A673 (cell line): ENCODE data around the gene RAN. TPM values are rescaled to one million over a fixed set of nuclear protein-coding genes. Genes with fewer than 3 reads are reported as not detected.

Source experiments
- BruUV-seq: library from RNA; stranded (reverse); fragments of 400-500 nt; replicated peaks from 2 replicates; lab custom pipeline; 2021; lab: Mats Ljungman, UMichigan
- CTCF ChIA-PET: fragments of 300-600 bp; sonication (Branson Sonifier 250); formaldehyde crosslinking; loops from one replicate; lab custom pipeline; 2022; ENCODE audit warnings: antibody characterized with exemption; lab: Charles Lee
- POLR2A ChIA-PET: fragments of 300-600 bp; sonication (Branson Sonifier 250); formaldehyde crosslinking; loops from one replicate; lab custom pipeline; 2022; ENCODE audit warnings: antibody characterized with exemption; ENCODE audit not compliant: low non-redundant PET; lab: Charles Lee
- DNase-seq: peaks from one replicate; pipeline ENCODE4 v3.0.0-alpha.2; 2015; ENCODE audit warnings: low spot score
- H3K27ac ChIP-seq: fragments of 200-600 bp; sonication (generic); 2 replicates; pipeline ENCODE4 v1.5.1; 2016; ENCODE audit warnings: mixed run types, low read depth, mild to moderate bottlenecking, mixed read lengths, antibody characterized with exemption, low read length; ENCODE audit not compliant: poor library complexity, severe bottlenecking
- H3K27me3 ChIP-seq: fragments of 200-600 bp; sonication (generic); replicated peaks from 2 replicates; pipeline ENCODE4 v1.6.1; 2017; ENCODE audit warnings: mixed run types, low read depth, mild to moderate bottlenecking, mixed read lengths, antibody characterized with exemption, low read length; ENCODE audit not compliant: insufficient read depth, poor library complexity
- H3K36me3 ChIP-seq: fragments of 200-600 bp; sonication (generic); 2 replicates; pipeline ENCODE4 v1.6.1; 2016; ENCODE audit warnings: mixed run types, mild to moderate bottlenecking, mixed read lengths, antibody characterized with exemption, low read length; ENCODE audit not compliant: insufficient read depth, poor library complexity, severe bottlenecking
- H3K4me1 ChIP-seq: fragments of 200-600 bp; sonication (generic); 2 replicates; pipeline ENCODE4 v1.6.1; 2017; ENCODE audit warnings: mixed run types, mild to moderate bottlenecking, mixed read lengths, antibody characterized with exemption, low read length; ENCODE audit not compliant: insufficient read depth, poor library complexity, severe bottlenecking
- H3K4me3 ChIP-seq: fragments of 200-600 bp; sonication (generic); 2 replicates; pipeline ENCODE4 v1.5.1; 2016; ENCODE audit warnings: low read depth, mixed run types, mild to moderate bottlenecking, mixed read lengths, low read length; ENCODE audit not compliant: poor library complexity, severe bottlenecking
- H3K9me3 ChIP-seq: fragments of 200-600 bp; sonication (generic); 2 replicates; pipeline ENCODE4 v1.6.1; 2016; ENCODE audit warnings: mixed run types, low read depth, mild to moderate bottlenecking, mixed read lengths, antibody characterized with exemption, low read length; ENCODE audit not compliant: poor library complexity, severe bottlenecking
- CTCF ChIP-seq: fragments of 300-800, 200-600 bp; sonication (generic); conservative IDR thresholded peaks from 2 replicates; pipeline ENCODE4 v1.5.1; 2017; ENCODE audit warnings: low read depth, mild to moderate bottlenecking, antibody characterized with exemption, low read length, moderate library complexity, mixed read lengths
- EZH2 ChIP-seq: fragments of 200-600 bp; sonication (generic); IDR thresholded peaks from 2 replicates; pipeline ENCODE4 v1.6.1; 2017; ENCODE audit warnings: borderline replicate concordance, low read depth, mild to moderate bottlenecking, mixed read lengths, antibody characterized with exemption, low read length; ENCODE audit not compliant: poor library complexity, severe bottlenecking
- intact Hi-C: fragments of 100-400 bp; cut with micrococcal nuclease; formaldehyde crosslinking; loops from one replicate; pipeline ENCODE4 v1.10.0; 2022; ENCODE audit not compliant: unreplicated experiment
- total RNA-seq: library from RNA; stranded (reverse); gene quantifications from 2 replicates; pipeline ENCODE4 v1.2.3, GENCODE V29; 2021

RAN gene
- total RNA-seq, 1 experiment from 2014 or later = 1,894 TPM

GRCh38 chr12:130849561-130850417 is 22.1 kb upstream of the RAN start:
- no peaks in the 10 kb centered on the region for H3K4me1 ChIP-seq
- no peak overlapping the region for H3K4me3 ChIP-seq
- DNase-seq = no peak
- peaks cover 16% of the 10 kb centered on the region for H3K27me3 ChIP-seq
- H3K27ac ChIP-seq = no peak overlapping the region
- CTCF ChIA-PET = no interaction called here
- TF ChIP-seq CTCF (no peak), EZH2 (no peak)
- intact Hi-C loops = no loop called here
- no peaks in the 10 kb centered on the region for H3K36me3 ChIP-seq
- no peaks in the 10 kb centered on the region for H3K9me3 ChIP-seq
- POLR2A ChIA-PET = no interaction called here
- BruUV-seq = no TSS peak

- TF ChIP-seq EZH2 = no peak
- no peak for TF ChIP-seq CTCF
- H3K27me3 ChIP-seq = peaks cover 16% of the 10 kb centered on the region
- H3K4me3 ChIP-seq = no peak overlapping the region
- intact Hi-C loops = no loop called here
- ChIA-PET CTCF (no interaction called here), POLR2A (no interaction called here)
- H3K4me1 ChIP-seq = no peaks in the 10 kb centered on the region
- BruUV-seq = no TSS peak
- no peak for DNase-seq
- H3K9me3 ChIP-seq = no peaks in the 10 kb centered on the region
- H3K36me3 ChIP-seq = no peaks in the 10 kb centered on the region
- no peak overlapping the region for H3K27ac ChIP-seq
Observed at GRCh38 chr12:130850418-130851021, 21.3 kb upstream of the RAN start.

- H3K36me3 ChIP-seq = no peaks in the 10 kb centered on the region
- H3K27ac ChIP-seq = no peak overlapping the region
- intact Hi-C loops = no loop called here
- BruUV-seq = no TSS peak
- TF ChIP-seq EZH2 (no peak), CTCF (no peak)
- no peak overlapping the region for H3K4me3 ChIP-seq
- ChIA-PET CTCF (no interaction called here), POLR2A (no interaction called here)
- H3K9me3 ChIP-seq = peaks cover 4% of the 10 kb centered on the region
- H3K27me3 ChIP-seq = peaks cover 16% of the 10 kb centered on the region
- no peak for DNase-seq
- no peaks in the 10 kb centered on the region for H3K4me1 ChIP-seq
Observed at GRCh38 chr12:130856088-130856487, 15.8 kb upstream of the RAN start.
